GM12875 (cell line): ENCODE data around the gene ZNF275.

Experiments used
- H3K4me3 ChIP-seq: one replicate; pipeline ENCODE4 v1.5.1; 2011; ENCODE audit warnings: low read depth, low read length, control low read depth
- CTCF ChIP-seq: IDR thresholded peaks from 2 replicates; pipeline ENCODE4 v1.5.1; 2011; ENCODE audit warnings: low read depth, mild to moderate bottlenecking, control low read depth, inconsistent platforms, low read length, moderate library complexity, borderline replicate concordance; ENCODE audit not compliant: insufficient read depth

ZNF275 gene

GRCh38 chrX:153392642-153393321, 58.8 kb downstream of the ZNF275 start:
- no peak overlapping the region for H3K4me3 ChIP-seq
- no peak for TF ChIP-seq CTCF

GRCh38 chrX:153394612-153395011, 60.7 kb downstream of the ZNF275 start:
- no peak overlapping the region for H3K4me3 ChIP-seq

GRCh38 chrX:153395613-153396319, 61.8 kb downstream of the ZNF275 start:
- H3K4me3 ChIP-seq: no peak overlapping the region
- no peak for TF ChIP-seq CTCF

More at GRCh38 chrX:153394612-153395011, 60.7 kb downstream of the ZNF275 start:
- no peak for TF ChIP-seq CTCF

- no peak for TF ChIP-seq CTCF
- no peak overlapping the region for H3K4me3 ChIP-seq
Measured at GRCh38 chrX:153396320-153397195, 62.6 kb downstream of the ZNF275 start.

- no peak overlapping the region for H3K4me3 ChIP-seq
- TF ChIP-seq CTCF: no peak
Measured at GRCh38 chrX:153397256-153397960, 63.5 kb downstream of the ZNF275 start.

DNA sequence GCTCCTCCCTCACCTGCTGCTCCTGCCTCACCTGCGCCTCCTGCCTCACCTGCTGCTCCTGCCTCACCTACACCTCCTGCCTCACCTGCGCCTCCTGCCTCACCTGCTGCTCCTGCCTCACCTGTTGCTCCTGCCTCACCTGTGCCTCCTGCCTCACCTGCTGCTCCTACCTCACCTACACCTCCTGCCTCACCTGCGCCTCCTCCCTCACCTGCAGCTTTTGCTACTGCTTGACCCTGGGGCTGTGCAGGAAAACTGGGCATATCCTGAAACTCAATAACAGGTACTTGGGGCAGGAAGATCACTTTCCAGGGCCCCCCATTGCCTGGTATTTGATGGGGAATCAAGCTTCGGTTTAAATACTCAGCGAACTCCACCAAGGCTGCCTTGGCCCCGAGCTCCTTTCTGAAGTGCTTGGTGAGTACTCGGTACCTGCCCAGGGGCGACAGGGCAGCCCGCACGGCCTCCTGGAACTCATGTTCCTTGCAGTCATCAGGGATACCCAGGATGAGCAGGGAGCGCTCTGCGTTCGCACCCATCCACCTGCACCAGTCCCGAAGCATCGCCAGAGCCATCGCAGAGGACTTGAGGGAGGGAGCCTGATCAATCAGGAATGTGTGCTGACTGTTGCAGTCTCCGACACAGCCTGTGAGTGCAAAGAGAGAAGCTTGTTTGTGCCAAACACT, 64.5 kb downstream of the ZNF275 start:
- TF ChIP-seq CTCF: no peak
- H3K4me3 ChIP-seq: no peak overlapping the region
